K562 (cell line): ENCODE data around the gene WDR83. TPM values are rescaled to one million over a fixed set of nuclear protein-coding genes. Genes with fewer than 3 reads are reported as not detected.

ENCODE experiments used
- ATAC-seq: fragments of 200-7000 bp; cut with Tn5 transposase; 3 replicates; pipeline ENCODE4 v1.9.1; 2020; ENCODE audit warnings: moderate library complexity
- BruUV-seq: library from RNA; stranded (reverse); fragments of 400-500 nt; replicated peaks from 2 replicates; lab custom pipeline; 2021; lab: Mats Ljungman, UMichigan
- CTCF ChIA-PET: fragments of 300-600 bp; formaldehyde crosslinking; extraction: SDS; loops from one replicate; lab custom pipeline; 2021; ENCODE audit warnings: low intra/inter-chr PET ratio; lab: Yijun Ruan, JAX
- POLR2A ChIA-PET: fragments of 300-600, 350-650 bp; sonication (Branson Sonifier 250); formaldehyde crosslinking; extraction: SDS; loops from one replicate; lab custom pipeline; 2021; ENCODE audit warnings: antibody characterized with exemption, inconsistent platforms; lab: Yijun Ruan, JAX
- DNase-seq, 4 experiments: peaks; one replicate each; pipeline versions ENCODE4 v3.0.0 to v3.0.0-alpha.2; 2011 to 2018; ENCODE audit warnings: low spot score in 3 of 4, mixed read lengths in 3 of 4; ENCODE audit errors: extremely low read depth in 1 of 4
- FAIRE-seq: peaks from 2 replicates; lab custom pipeline; 2011; peaks lifted over from hg19 to GRCh38; lab: Jason Lieb, UNC
- H2AFZ ChIP-seq: 2 replicates; pipeline ENCODE4 v1.6.0; 2011; ENCODE audit warnings: low read depth, low read length, control low read depth, inconsistent platforms
- H3K27ac ChIP-seq: fragments of 200-600 bp; 3 replicates; pipeline ENCODE4 v1.8.0; 2011; ENCODE audit warnings: low read depth, mild to moderate bottlenecking, control low read depth, inconsistent platforms, low read length, moderate library complexity, mixed read lengths; ENCODE audit errors: extremely low read depth
- H3K27me3 ChIP-seq, 2 experiments: fragments of 300-600 bp in 1 of 2; 2 replicates in 1 of 2; 3 replicates in 1 of 2; pipeline versions ENCODE4 v1.6.0 to v1.8.0; 2011; ENCODE audit warnings: inconsistent platforms in 2 of 2, low read length in 2 of 2, mild to moderate bottlenecking in 1 of 2, mixed read lengths in 1 of 2, moderate library complexity in 1 of 2; ENCODE audit not compliant: control insufficient read depth in 2 of 2, insufficient read depth in 2 of 2
- H3K36me3 ChIP-seq: fragments of 300-600 bp; 3 replicates; pipeline ENCODE4 v1.8.0; 2011; ENCODE audit warnings: mild to moderate bottlenecking, low read length, inconsistent platforms; ENCODE audit not compliant: control insufficient read depth, insufficient read depth
- H3K4me1 ChIP-seq, 2 experiments: fragments of 200-600 bp in 1 of 2; replicated peaks in 1 of 2; 2 replicates in 1 of 2; 3 replicates in 1 of 2; pipeline versions ENCODE4 v1.5.1 to v1.8.0; 2011; ENCODE audit warnings: inconsistent platforms in 2 of 2, low read length in 2 of 2, mild to moderate bottlenecking in 1 of 2, mixed read lengths in 1 of 2, moderate library complexity in 1 of 2; ENCODE audit not compliant: control insufficient read depth in 2 of 2, insufficient read depth in 2 of 2
- H3K4me2 ChIP-seq: 2 replicates; pipeline ENCODE4 v1.6.1; 2011; ENCODE audit warnings: low read length, control low read depth, inconsistent platforms, mixed read lengths; ENCODE audit not compliant: insufficient read depth
- H3K4me3 ChIP-seq: fragments of 200-600 bp; sonication (generic), shearing (Covaris generic); 2 replicates; pipeline ENCODE4 v1.5.1; 2016; ENCODE audit warnings: control low read depth, inconsistent platforms
- H3K79me2 ChIP-seq: fragments of 200-600 bp; 3 replicates; pipeline ENCODE4 v1.8.0; 2011; ENCODE audit warnings: low read length, inconsistent platforms; ENCODE audit not compliant: control insufficient read depth, insufficient read depth
- H3K9ac ChIP-seq, 2 experiments: 2 replicates each; pipeline versions ENCODE4 v1.6.0 to v1.6.1; 2011; ENCODE audit warnings: low read depth in 2 of 2, low read length in 2 of 2, control low read depth in 1 of 2, inconsistent platforms in 1 of 2, mild to moderate bottlenecking in 1 of 2, mixed read lengths in 1 of 2; ENCODE audit not compliant: insufficient read depth in 1 of 2
- H3K9me1 ChIP-seq: one replicate; pipeline ENCODE4 v1.6.0; 2011; ENCODE audit warnings: inconsistent platforms, mild to moderate bottlenecking, low read length, moderate library complexity; ENCODE audit not compliant: control insufficient read depth, insufficient read depth
- H3K9me3 ChIP-seq: replicated peaks from 2 replicates; pipeline ENCODE4 v1.5.1; 2011; ENCODE audit warnings: low read depth, low read length, inconsistent platforms; ENCODE audit not compliant: control insufficient read depth, insufficient read depth
- H4K20me1 ChIP-seq: replicated peaks from 2 replicates; pipeline ENCODE4 v1.6.1; 2011; ENCODE audit warnings: low read length, inconsistent platforms, mixed read lengths; ENCODE audit not compliant: control insufficient read depth, insufficient read depth
- EP400 ChIP-seq: fragments of 450-650 bp; IDR thresholded peaks from 2 replicates; pipeline ENCODE4 v1.6.1; 2017; ENCODE audit warnings: antibody characterized with exemption, mild to moderate bottlenecking, moderate library complexity
- ESRRB ChIP-seq: fragments of 250-450 bp; sonication (Bioruptor Pico); IDR thresholded peaks from 2 replicates; pipeline ENCODE4 v1.5.0; 2020; ENCODE audit warnings: mild to moderate bottlenecking, moderate library complexity, borderline replicate concordance
- HDGF ChIP-seq: fragments of 450-650 bp; IDR thresholded peaks from 2 replicates; pipeline ENCODE4 v1.6.1; 2016
- L3MBTL2 ChIP-seq: fragments of 450-650 bp; IDR thresholded peaks from 2 replicates; pipeline ENCODE4 v1.6.1; 2016; ENCODE audit warnings: mild to moderate bottlenecking, moderate library complexity
- NCOA2 ChIP-seq, 2 experiments: fragments of 450-650 bp; IDR thresholded peaks; 2 replicates each; pipeline ENCODE4 v1.6.1; 2018; ENCODE audit warnings: mild to moderate bottlenecking in 2 of 2, moderate library complexity in 1 of 2; ENCODE audit not compliant: partially characterized antibody in 2 of 2
- RBM34 ChIP-seq: fragments of 200-400 bp; formaldehyde crosslinking; IDR thresholded peaks from 2 replicates; pipeline ENCODE4 v1.6.1; 2018; ENCODE audit warnings: low read length, borderline replicate concordance; ENCODE audit not compliant: insufficient read depth
- RCOR1 ChIP-seq, 2 experiments: IDR thresholded peaks; 2 replicates each; pipeline ENCODE4 v1.6.1; 2012; ENCODE audit warnings: low read depth in 2 of 2, low read length in 2 of 2, borderline replicate concordance in 1 of 2, improper control_type of control experiment in 1 of 2
- SP2 ChIP-seq: IDR thresholded peaks from 2 replicates; pipeline ENCODE4 v1.6.1; 2011; ENCODE audit warnings: mild to moderate bottlenecking, low read depth, low read length, moderate library complexity; ENCODE audit not compliant: poor library complexity, severe bottlenecking; ENCODE audit errors: extremely low read depth
- ZNF224 ChIP-seq: sonication (generic); formaldehyde crosslinking; IDR thresholded peaks from 2 replicates; pipeline ENCODE4 v1.8.0; 2022; ENCODE audit warnings: mild to moderate bottlenecking, missing genetic modification reagents
- WGBS: fragments of 100-300 bp; shearing (Covaris generic); methylation state at CpG from one replicate; pipeline ENCODE4 v1.1.6; 2016; ENCODE audit warnings: low coverage, mixed read lengths; ENCODE audit not compliant: insufficient coverage; ENCODE audit errors: missing lambda C conversion rate; 5-methylcytosine and 5-hydroxymethylcytosine counted together
- in situ Hi-C: fragments of 300-500 bp; cut with MboI; formaldehyde crosslinking; loops from 4 replicates; pipeline ENCODE4 v1.15.0; 2018; ENCODE audit warnings: inconsistent platforms, mixed read lengths
- intact Hi-C: fragments of 100-400 bp; cut with micrococcal nuclease; formaldehyde crosslinking; loops from 2 replicates; pipeline ENCODE4 v1.14.2; 2022
- polyA plus RNA-seq, 8 experiments: library from polyadenylated mRNA; depleted of rRNA in 4 of 8; stranded (reverse) in 5 of 8; unstranded in 3 of 8; fragments of >200 nt; fragmentation: Nextera tagmentation in 2 of 8; fragmentation: Illumina TruSeq in 1 of 8; extraction: Ambion mirVana in 2 of 8; extraction: Trizol in 1 of 8; gene quantifications; 2 replicates each; pipeline versions ENCODE4 v1.2.1 to v1.2.3, GENCODE V29; 2011 to 2014; ENCODE audit warnings: inconsistent platforms in 1 of 8, missing spikeins in 1 of 8
- total RNA-seq, 7 experiments: library from RNA; depleted of rRNA in 6 of 7; stranded (reverse); fragments of >200 nt in 6 of 7; fragmentation: Illumina TruSeq in 2 of 7; extraction: Trizol in 2 of 7; gene quantifications; 2 replicates each; pipeline versions ENCODE4 v1.2.1 to v1.2.3, GENCODE V29; 2011 to 2021; ENCODE audit warnings: low replicate concordance in 1 of 7
- TF ChIP-seq, protein P1 (sequence below): sonication (generic); formaldehyde crosslinking; IDR thresholded peaks from 2 replicates; pipeline ENCODE4 v1.8.1; 2022; ENCODE audit warnings: missing genetic modification reagents
- TF ChIP-seq, protein P2 (sequence below): fragments of 450-650 bp; IDR thresholded peaks from 2 replicates; pipeline ENCODE4 v1.6.1; 2017; ENCODE audit warnings: mild to moderate bottlenecking, moderate library complexity

WDR83 gene
- total and polyA plus RNA-seq, 9 of the 15 experiments (the other 6 are each of a cell fraction or from before 2014, with no cell fraction given) = 0.52 to 21.3 (median 4.2) TPM

DNA sequence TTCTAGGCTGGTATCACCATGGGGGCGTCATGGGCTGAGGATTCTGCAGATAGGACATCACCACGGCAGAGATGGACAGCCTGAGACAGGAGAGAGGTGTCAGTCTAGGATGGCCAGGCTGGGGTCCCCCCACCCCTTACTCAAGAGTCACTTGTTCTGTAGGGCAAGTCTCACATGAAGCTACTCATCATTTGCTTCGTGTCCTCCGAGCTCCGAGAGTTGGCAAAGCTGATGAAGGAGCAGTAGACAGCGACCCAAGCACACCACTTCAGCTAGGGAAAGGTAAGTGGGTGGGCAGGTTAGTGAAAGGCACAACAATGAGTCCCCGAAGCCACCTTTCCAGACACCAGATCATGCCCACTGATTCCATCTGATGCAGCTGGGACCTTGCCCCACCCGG lies 1.7 kb downstream of the WDR83 start:
- Histone ChIP-seq H3K9me3 (no peaks in the 10 kb centered on the region), H3K9ac (peak overlapping the region; percentile 88 to 100; a peak in 3 of 4 replicates), H3K27me3 (no peaks in the 10 kb centered on the region), H3K79me2 (peaks cover 34% of the 10 kb centered on the region), H3K4me3 (peak overlapping the region; percentile 74), H3K36me3 (peaks cover 34% of the 10 kb centered on the region; the same call in 2 of the 3 replicates), H2AFZ (no peak overlapping the region; the same call in 1 of the 2 replicates), H4K20me1 (peaks cover 5% of the 10 kb centered on the region; the same call in 1 of the 2 replicates), H3K9me1 (no peaks in the 10 kb centered on the region), H3K4me1 (peaks cover 18 to 57% of the 10 kb centered on the region in 2 experiments; a peak in 4 of 5 replicates), H3K4me2 (peak overlapping the region; percentile 88), H3K27ac (peak overlapping the region; percentile 94; the same call in 2 of the 3 replicates)
- intact Hi-C loops = no loop called here
- BruUV-seq = no TSS peak
- WGBS = 15% methylated on average over 8 of the region's 8 CpGs
- CTCF ChIA-PET = no interaction called here
- POLR2A ChIA-PET = interaction anchor here (0.5 to 4.7 kb wide), 5 partner anchors 12 to 853 kb away, joined by 3 to 39 read pairs (median 4); partner anchors contain the start of genes DHPS and ZNF442
- ATAC-seq = no peak
- DNase-seq = no peak
- in situ Hi-C loops = no loop called here
- FAIRE-seq = no peak
- TF ChIP-seq EP400 = no peak
- TF ChIP-seq, protein P1, sequence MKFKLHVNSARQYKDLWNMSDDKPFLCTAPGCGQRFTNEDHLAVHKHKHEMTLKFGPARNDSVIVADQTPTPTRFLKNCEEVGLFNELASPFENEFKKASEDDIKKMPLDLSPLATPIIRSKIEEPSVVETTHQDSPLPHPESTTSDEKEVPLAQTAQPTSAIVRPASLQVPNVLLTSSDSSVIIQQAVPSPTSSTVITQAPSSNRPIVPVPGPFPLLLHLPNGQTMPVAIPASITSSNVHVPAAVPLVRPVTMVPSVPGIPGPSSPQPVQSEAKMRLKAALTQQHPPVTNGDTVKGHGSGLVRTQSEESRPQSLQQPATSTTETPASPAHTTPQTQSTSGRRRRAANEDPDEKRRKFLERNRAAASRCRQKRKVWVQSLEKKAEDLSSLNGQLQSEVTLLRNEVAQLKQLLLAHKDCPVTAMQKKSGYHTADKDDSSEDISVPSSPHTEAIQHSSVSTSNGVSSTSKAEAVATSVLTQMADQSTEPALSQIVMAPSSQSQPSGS = no peak
- TF ChIP-seq RBM34 = no peak
- TF ChIP-seq NCOA2 (IDR thresholded peaks at IDR 0.05; ENCODE audit: partially characterized antibody in 2 of 2) = no peak
- no peak for TF ChIP-seq ESRRB (CRISPR knock-in tag)
- TF ChIP-seq HDGF = no peak
- no peak for TF ChIP-seq L3MBTL2
- TF ChIP-seq RCOR1 (IDR thresholded peaks at IDR 0.05; ENCODE audit: borderline replicate concordance in 1 of 2, low read depth in 2 of 2, low read length in 2 of 2) = no peak
- TF ChIP-seq, protein P2, sequence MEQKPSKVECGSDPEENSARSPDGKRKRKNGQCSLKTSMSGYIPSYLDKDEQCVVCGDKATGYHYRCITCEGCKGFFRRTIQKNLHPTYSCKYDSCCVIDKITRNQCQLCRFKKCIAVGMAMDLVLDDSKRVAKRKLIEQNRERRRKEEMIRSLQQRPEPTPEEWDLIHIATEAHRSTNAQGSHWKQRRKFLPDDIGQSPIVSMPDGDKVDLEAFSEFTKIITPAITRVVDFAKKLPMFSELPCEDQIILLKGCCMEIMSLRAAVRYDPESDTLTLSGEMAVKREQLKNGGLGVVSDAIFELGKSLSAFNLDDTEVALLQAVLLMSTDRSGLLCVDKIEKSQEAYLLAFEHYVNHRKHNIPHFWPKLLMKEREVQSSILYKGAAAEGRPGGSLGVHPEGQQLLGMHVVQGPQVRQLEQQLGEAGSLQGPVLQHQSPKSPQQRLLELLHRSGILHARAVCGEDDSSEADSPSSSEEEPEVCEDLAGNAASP = no peak
- TF ChIP-seq ZNF224 (CRISPR knock-in tag) = no peak
- TF ChIP-seq SP2 = no peak
- TF ChIP-seq, all 486 proteins: peak for 0
